Gastrocnemius medialis (tissue), 4 donors: ENCODE data around the gene PLXNC1. TPM values are rescaled to one million over a fixed set of nuclear protein-coding genes. Genes with fewer than 3 reads are reported as not detected.

Experiments used
- ATAC-seq, 2 donors: fragments of 150-250 bp; one replicate each; pipeline ENCODE4 v1.9.1; 2016
- DNase-seq, 2 donors: peaks; one replicate each; pipeline ENCODE4 v3.0.0-alpha.2; 2019
- H3K27ac ChIP-seq, 4 donors: fragments of 200-600 bp; sonication (generic); 1 replicate in 1 of 4; 2 replicates in 3 of 4; pipeline ENCODE4 v1.5.1; 2016 to 2018; ENCODE audit warnings: mild to moderate bottlenecking in 2 of 4, moderate library complexity in 1 of 4
- H3K27me3 ChIP-seq, 3 donors: fragments of 200-600 bp; sonication (generic) in 2 of 3; 1 replicate in 1 of 3; 2 replicates in 2 of 3; pipeline versions ENCODE4 v1.5.1 to v1.6.0; 2016 to 2019; ENCODE audit warnings: mild to moderate bottlenecking in 1 of 3, moderate library complexity in 1 of 3
- H3K36me3 ChIP-seq, 2 donors: fragments of 200-600 bp; sonication (generic) in 1 of 2; one replicate each; pipeline ENCODE4 v1.5.1; 2017 to 2018
- H3K4me1 ChIP-seq, 2 donors: fragments of 200-600 bp; sonication (generic) in 1 of 2; one replicate each; pipeline ENCODE4 v1.5.1; 2016 to 2017; ENCODE audit warnings: mild to moderate bottlenecking in 2 of 2
- H3K4me3 ChIP-seq, 4 donors: fragments of 200-600 bp; sonication (generic) in 3 of 4; 1 replicate in 1 of 4; 2 replicates in 3 of 4; pipeline ENCODE4 v1.5.1; 2016 to 2019; ENCODE audit warnings: mild to moderate bottlenecking in 2 of 4
- H3K9me3 ChIP-seq, 3 donors: fragments of 200-600 bp; sonication (generic) in 2 of 3; 1 replicate in 1 of 3; 2 replicates in 2 of 3; pipeline ENCODE4 v1.5.1; 2016 to 2019
- CTCF ChIP-seq, 5 experiments: fragments of 450-650 bp in 3 of 5; fragments of 200-600 bp in 2 of 5; sonication (generic) in 2 of 5; IDR thresholded peaks in 4 of 5; conservative IDR thresholded peaks in 1 of 5; 1 replicate in 4 of 5; 2 replicates in 1 of 5; pipeline ENCODE4 v1.5.1; 2016 to 2019; ENCODE audit warnings: antibody characterized with exemption in 5 of 5, mild to moderate bottlenecking in 3 of 5, moderate library complexity in 3 of 5
- POLR2A ChIP-seq, 2 donors: fragments of 450-650 bp; IDR thresholded peaks; one replicate each; pipeline ENCODE4 v1.6.1; 2017; ENCODE audit warnings: antibody characterized with exemption in 2 of 2, mild to moderate bottlenecking in 2 of 2, moderate library complexity in 2 of 2
- in situ Hi-C, 4 donors: fragments of 200-750 bp; cut with MboI; loops; one replicate each; pipeline versions ENCODE4 v1.15.0 to v1.8.0; 2017; ENCODE audit warnings: low sequenced_read_pairs in 4 of 4
- intact Hi-C: fragments of 100-400 bp; cut with DNase I; formaldehyde crosslinking; loops from one replicate; pipeline ENCODE4 v1.15.1; 2023; ENCODE audit warnings: low total_unique reads
- total RNA-seq, 4 donors: library from RNA; depleted of rRNA; stranded (reverse); fragments of >200 nt; gene quantifications; one replicate each; pipeline versions ENCODE4 v1.1.0 to v1.2.3, GENCODE V29; 2016

PLXNC1 gene
- total RNA-seq, 4 donors from 2014 or later: 0.62 to 2.2 (median 1.2) TPM

- DNase-seq (peak in 1 of 2 donors; percentile 21), ATAC-seq (no peak)
- in situ Hi-C loops: loop anchor here in 1 of 4 donors (25.0 kb wide), 1 partner anchor 94 kb away; no protein-coding TSS in a partner anchor
- no peaks in the 10 kb centered on the region for H3K9me3 ChIP-seq
- TF ChIP-seq CTCF (IDR thresholded peaks at IDR 0.05 in 4 of 5, conservative IDR thresholded peaks at IDR 0.05 in 1 of 5) (no peak), POLR2A (IDR thresholded peaks at IDR 0.05) (no peak)
- no peaks in the 10 kb centered on the region for H3K36me3 ChIP-seq
- H3K4me3 ChIP-seq: no peak overlapping the region
- H3K27ac ChIP-seq: no peak overlapping the region
- peaks cover 0 to 9% of the 10 kb centered on the region in 2 donors for H3K4me1 ChIP-seq
- intact Hi-C loops: no loop called here
- no peaks in the 10 kb centered on the region for H3K27me3 ChIP-seq
Measured at GRCh38 chr12:94242901-94243300, 94.5 kb downstream of the PLXNC1 start.

GRCh38 chr12:94244165-94245133, 96.1 kb downstream of the PLXNC1 start:
- Histone ChIP-seq H3K9me3 (no peaks in the 10 kb centered on the region), H3K27me3 (no peaks in the 10 kb centered on the region), H3K4me1 (peaks cover 0 to 9% of the 10 kb centered on the region in 2 donors), H3K36me3 (no peaks in the 10 kb centered on the region), H3K4me3 (no peak overlapping the region), H3K27ac (no peak overlapping the region)
- intact Hi-C loops (no loop called here), in situ Hi-C loops (loop anchor here in 1 of 4 donors (25.0 kb wide), 1 partner anchor 93 kb away; no protein-coding TSS in a partner anchor)
- peak in 1 of 2 donors; percentile 16 for DNase-seq
- ATAC-seq: no peak
- TF ChIP-seq POLR2A (IDR thresholded peaks at IDR 0.05) (no peak), CTCF (IDR thresholded peaks at IDR 0.05 in 4 of 5, conservative IDR thresholded peaks at IDR 0.05 in 1 of 5) (no peak)

- H3K27me3 ChIP-seq: no peaks in the 10 kb centered on the region
- in situ Hi-C loops (loop anchor here in 1 of 4 donors (25.0 kb wide), 1 partner anchor 91 kb away; no protein-coding TSS in a partner anchor), intact Hi-C loops (no loop called here)
- ATAC-seq (no peak), DNase-seq (no peak)
- TF ChIP-seq POLR2A (IDR thresholded peaks at IDR 0.05): no peak
- no peak for TF ChIP-seq CTCF (IDR thresholded peaks at IDR 0.05 in 4 of 5, conservative IDR thresholded peaks at IDR 0.05 in 1 of 5)
- no peak overlapping the region for H3K27ac ChIP-seq
- H3K36me3 ChIP-seq: no peaks in the 10 kb centered on the region
- H3K4me3 ChIP-seq: no peak overlapping the region
- peaks cover 0 to 9% of the 10 kb centered on the region in 2 donors for H3K4me1 ChIP-seq
- no peaks in the 10 kb centered on the region for H3K9me3 ChIP-seq
Measured at GRCh38 chr12:94245631-94246383, 97.4 kb downstream of the PLXNC1 start.

- in situ Hi-C loops: loop anchor here in 1 of 4 donors (25.0 kb wide), 1 partner anchor 90 kb away; no protein-coding TSS in a partner anchor
Measured at GRCh38 chr12:94247246-94247645, 98.9 kb downstream of the PLXNC1 start.

More at GRCh38 chr12:94247246-94247645, 98.9 kb downstream of the PLXNC1 start:
- Histone ChIP-seq H3K27ac (no peak overlapping the region), H3K36me3 (no peaks in the 10 kb centered on the region), H3K4me1 (peaks cover 0 to 9% of the 10 kb centered on the region in 2 donors), H3K27me3 (no peaks in the 10 kb centered on the region), H3K9me3 (no peaks in the 10 kb centered on the region), H3K4me3 (no peak overlapping the region)
- TF ChIP-seq CTCF (IDR thresholded peaks at IDR 0.05 in 4 of 5, conservative IDR thresholded peaks at IDR 0.05 in 1 of 5): no peak
- no peak for TF ChIP-seq POLR2A (IDR thresholded peaks at IDR 0.05)
- intact Hi-C loops: no loop called here
- DNase-seq: no peak
- ATAC-seq: no peak
